ENCODE results near the gene KRTAP4-6.
"Not testable (repeated sequence)": the region's sequence is repeated elsewhere in the genome, so short reads cannot be mapped to it uniquely, and the experiment has no call there.

GRCh38 chr17:41139865-41140264, 479 bp downstream of the KRTAP4-6 start:
- not testable (repeated sequence) for TF ChIP-seq POLR2AphosphoS5 (IDR thresholded peaks at IDR 0.05; ENCODE audit: borderline replicate concordance, low read depth, low read length); EZH2 (IDR thresholded peaks at IDR 0.05)
